ENCODE measurements around the gene MIDN. TPM values are rescaled to one million over a fixed set of nuclear protein-coding genes. Genes with fewer than 3 reads are reported as not detected.
A peak's percentile ranks its signal among the peaks of the same experiment; 100 is the strongest.
"Not testable (repeated sequence)": the region's sequence is repeated elsewhere in the genome, so short reads cannot be mapped to it uniquely, and the experiment has no call there.

The MIDN gene
- total and polyA plus RNA-seq, 7 donors: 29.2 to 331 (median 147) TPM

- ATAC-seq (no peak), DNase-seq (peak in 1 of 2 donors; percentile 58)
- intact Hi-C loops (cut with DNase I): no loop called here
- Histone ChIP-seq H3K27me3 (ENCODE audit: insufficient read depth in 3 of 3, low read length in 2 of 3) (no peaks in the 10 kb centered on the region), H3K4me1 (peaks cover 39% of the 10 kb centered on the region), H3K4me3 (peak overlapping the region; percentile 92), H3K36me3 (ENCODE audit: insufficient read depth in 1 of 2, low read depth in 1 of 2) (peaks cover 0 to 3% of the 10 kb centered on the region in 2 donors), H3K27ac (peak overlapping the region; percentile 99), H3K9me3 (no peaks in the 10 kb centered on the region)
- no peak for TF ChIP-seq CTCF (IDR thresholded peaks at IDR 0.05)
- WGBS, 3 donors: 1 to 2% (median 1%) methylated on average over 66 to 78 of the region's 78 CpGs
Measured at GRCh38 chr19:1206150-1206863, 42.1 kb upstream of the MIDN start.

GRCh38 chr19:1206864-1207450 is 41.4 kb upstream of the MIDN start:
- WGBS, 3 donors: 1 to 4% (median 1%) methylated on average over 38 of the region's 38 CpGs
- peak overlapping the region; percentile 99 for H3K27ac ChIP-seq
- H3K9me3 ChIP-seq: no peaks in the 10 kb centered on the region
- peaks cover 0 to 3% of the 10 kb centered on the region in 2 donors for H3K36me3 ChIP-seq (ENCODE audit: insufficient read depth in 1 of 2, low read depth in 1 of 2)
- intact Hi-C loops (cut with DNase I): no loop called here
- ATAC-seq (peak in 3 of 4 donors; percentile 0 to 14 (median 14)), DNase-seq (peak in 1 of 2 donors; percentile 71)
- H3K4me3 ChIP-seq: peak overlapping the region; percentile 92
- H3K4me1 ChIP-seq: peaks cover 46% of the 10 kb centered on the region
- H3K27me3 ChIP-seq (ENCODE audit: insufficient read depth in 3 of 3, low read length in 2 of 3): no peaks in the 10 kb centered on the region
- no peak for TF ChIP-seq CTCF (IDR thresholded peaks at IDR 0.05)

- WGBS, 3 donors: 68 to 72% (median 69%) methylated on average over 10 of the region's 10 CpGs
- H3K9me3 ChIP-seq; ATAC-seq; H3K36me3 ChIP-seq (ENCODE audit: insufficient read depth in 1 of 2, low read depth in 1 of 2); H3K27me3 ChIP-seq (ENCODE audit: insufficient read depth in 3 of 3, low read length in 2 of 3); intact Hi-C loops (cut with DNase I): not testable (repeated sequence)
- Histone ChIP-seq H3K27ac (peak overlapping the region; percentile 99), H3K4me3 (peak overlapping the region; percentile 92), H3K4me1 (peaks cover 62% of the 10 kb centered on the region)
- DNase-seq: peak in 1 of 2 donors; percentile 18
Measured at GRCh38 chr19:1208830-1209229, 39.6 kb upstream of the MIDN start.

- H3K36me3 ChIP-seq (ENCODE audit: insufficient read depth in 1 of 2, low read depth in 1 of 2): peaks cover 0 to 6% of the 10 kb centered on the region in 2 donors
- H3K4me3 ChIP-seq: peak overlapping the region; percentile 18
- 77 to 93% (median 78%) methylated on average over 13 of the region's 13 CpGs for WGBS, 3 donors
- no peak for DNase-seq
- H3K9me3 ChIP-seq: no peaks in the 10 kb centered on the region
- no peak for ATAC-seq
- peak overlapping the region; percentile 99 for H3K27ac ChIP-seq
- H3K4me1 ChIP-seq: peaks cover 70% of the 10 kb centered on the region
- no peak for TF ChIP-seq CTCF (IDR thresholded peaks at IDR 0.05)
- intact Hi-C loops (cut with DNase I): loop anchor here in 1 of 2 donors (10.0 kb wide), 1 partner anchor 285 kb away; the partner anchor contains the start of gene ARID3A
- no peaks in the 10 kb centered on the region for H3K27me3 ChIP-seq (ENCODE audit: insufficient read depth in 3 of 3, low read length in 2 of 3)
Measured at GRCh38 chr19:1210227-1210538, 38.2 kb upstream of the MIDN start.

- TF ChIP-seq CTCF (IDR thresholded peaks at IDR 0.05): no peak
- 76 to 83% (median 77%) methylated on average over 33 of the region's 33 CpGs for WGBS, 3 donors
- intact Hi-C loops (cut with DNase I): loop anchor here in 1 of 2 donors (10.0 kb wide), 1 partner anchor 287 kb away; the partner anchor contains the start of gene ARID3A
- Histone ChIP-seq H3K9me3 (no peaks in the 10 kb centered on the region), H3K4me1 (peaks cover 82% of the 10 kb centered on the region), H3K4me3 (peak overlapping the region; percentile 18), H3K27me3 (ENCODE audit: insufficient read depth in 3 of 3, low read length in 2 of 3) (no peaks in the 10 kb centered on the region), H3K27ac (peak overlapping the region; percentile 99), H3K36me3 (ENCODE audit: insufficient read depth in 1 of 2, low read depth in 1 of 2) (peaks cover 0 to 6% of the 10 kb centered on the region in 2 donors)
- ATAC-seq: no peak
- DNase-seq: peak; percentile 49 to 66
Measured at GRCh38 chr19:1211494-1212234, 36.7 kb upstream of the MIDN start.

Data from psoas muscle (tissue), 8 donors.